HL-60 (cell line): ENCODE measurements around the gene SRGAP3.

Experiments used
- DNase-seq, 2 experiments: peaks; one replicate each; pipeline ENCODE4 v3.0.0-alpha.2; 2010 to 2020; ENCODE audit warnings: low read depth in 1 of 2, low spot score in 1 of 2
- H3K27ac ChIP-seq: fragments of 250-450 bp; sonication (Bioruptor Pico); replicated peaks from 2 replicates; pipeline ENCODE4 v1.5.1; 2020; ENCODE audit warnings: mild to moderate bottlenecking, moderate library complexity
- H3K27me3 ChIP-seq: fragments of 250-450 bp; sonication (Bioruptor Pico); 2 replicates; pipeline ENCODE4 v1.5.1; 2021; ENCODE audit warnings: mild to moderate bottlenecking, moderate library complexity; ENCODE audit not compliant: insufficient read depth, poor library complexity, severe bottlenecking
- H3K4me3 ChIP-seq: replicated peaks from 2 replicates; pipeline ENCODE4 v1.5.1; 2011; ENCODE audit warnings: mild to moderate bottlenecking, control low read depth, low read length; ENCODE audit not compliant: insufficient read depth
- GABPA ChIP-seq: IDR thresholded peaks from 2 replicates; pipeline ENCODE4 v1.6.1; 2012; ENCODE audit warnings: low read depth
- POLR2AphosphoS5 ChIP-seq: IDR thresholded peaks from 2 replicates; pipeline ENCODE4 v1.6.1; 2012; ENCODE audit warnings: low read depth
- SPI1 ChIP-seq: IDR thresholded peaks from 2 replicates; pipeline ENCODE4 v1.6.1; 2012; ENCODE audit warnings: low read depth, mild to moderate bottlenecking, borderline replicate concordance
- TF ChIP-seq, protein P1 (sequence below): IDR thresholded peaks from one replicate; pipeline ENCODE4 v1.5.1; 2011; ENCODE audit warnings: low read length, control low read depth, inconsistent platforms; ENCODE audit not compliant: insufficient read depth
- TF ChIP-seq, protein P2 (sequence below): IDR thresholded peaks from 2 replicates; pipeline ENCODE4 v1.6.1; 2012; ENCODE audit warnings: low read depth; ENCODE audit not compliant: insufficient replicate concordance

Gene SRGAP3

DNA sequence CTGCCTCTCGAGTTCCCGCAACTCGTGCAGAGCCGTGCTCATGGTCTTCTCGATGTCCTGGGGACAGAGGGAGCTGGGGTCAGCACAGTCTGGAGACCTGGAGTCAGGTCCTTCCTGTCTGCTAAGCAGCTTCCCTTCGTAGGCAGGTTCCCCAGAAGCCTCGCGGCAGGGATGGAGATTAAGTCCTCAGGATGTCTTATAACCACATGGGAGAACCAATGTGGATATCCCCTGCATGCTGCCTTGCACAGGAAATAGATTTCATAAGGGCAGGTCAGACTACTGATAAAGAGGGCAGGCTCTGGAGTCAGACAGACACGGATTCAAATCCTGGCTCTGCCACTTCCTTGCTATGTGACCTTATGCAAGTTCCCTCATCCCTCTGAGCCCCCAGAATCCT, 263.6 kb downstream of the SRGAP3 start:
- Histone ChIP-seq H3K27ac (no peak overlapping the region), H3K4me3 (no peak overlapping the region), H3K27me3 (no peaks in the 10 kb centered on the region)
- DNase-seq, result no peak
- TF ChIP-seq, protein P1, sequence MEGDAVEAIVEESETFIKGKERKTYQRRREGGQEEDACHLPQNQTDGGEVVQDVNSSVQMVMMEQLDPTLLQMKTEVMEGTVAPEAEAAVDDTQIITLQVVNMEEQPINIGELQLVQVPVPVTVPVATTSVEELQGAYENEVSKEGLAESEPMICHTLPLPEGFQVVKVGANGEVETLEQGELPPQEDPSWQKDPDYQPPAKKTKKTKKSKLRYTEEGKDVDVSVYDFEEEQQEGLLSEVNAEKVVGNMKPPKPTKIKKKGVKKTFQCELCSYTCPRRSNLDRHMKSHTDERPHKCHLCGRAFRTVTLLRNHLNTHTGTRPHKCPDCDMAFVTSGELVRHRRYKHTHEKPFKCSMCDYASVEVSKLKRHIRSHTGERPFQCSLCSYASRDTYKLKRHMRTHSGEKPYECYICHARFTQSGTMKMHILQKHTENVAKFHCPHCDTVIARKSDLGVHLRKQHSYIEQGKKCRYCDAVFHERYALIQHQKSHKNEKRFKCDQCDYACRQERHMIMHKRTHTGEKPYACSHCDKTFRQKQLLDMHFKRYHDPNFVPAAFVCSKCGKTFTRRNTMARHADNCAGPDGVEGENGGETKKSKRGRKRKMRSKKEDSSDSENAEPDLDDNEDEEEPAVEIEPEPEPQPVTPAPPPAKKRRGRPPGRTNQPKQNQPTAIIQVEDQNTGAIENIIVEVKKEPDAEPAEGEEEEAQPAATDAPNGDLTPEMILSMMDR, result no peak
- TF ChIP-seq SPI1 (no peak), POLR2AphosphoS5 (no peak), GABPA (no peak)
- TF ChIP-seq, protein P2, sequence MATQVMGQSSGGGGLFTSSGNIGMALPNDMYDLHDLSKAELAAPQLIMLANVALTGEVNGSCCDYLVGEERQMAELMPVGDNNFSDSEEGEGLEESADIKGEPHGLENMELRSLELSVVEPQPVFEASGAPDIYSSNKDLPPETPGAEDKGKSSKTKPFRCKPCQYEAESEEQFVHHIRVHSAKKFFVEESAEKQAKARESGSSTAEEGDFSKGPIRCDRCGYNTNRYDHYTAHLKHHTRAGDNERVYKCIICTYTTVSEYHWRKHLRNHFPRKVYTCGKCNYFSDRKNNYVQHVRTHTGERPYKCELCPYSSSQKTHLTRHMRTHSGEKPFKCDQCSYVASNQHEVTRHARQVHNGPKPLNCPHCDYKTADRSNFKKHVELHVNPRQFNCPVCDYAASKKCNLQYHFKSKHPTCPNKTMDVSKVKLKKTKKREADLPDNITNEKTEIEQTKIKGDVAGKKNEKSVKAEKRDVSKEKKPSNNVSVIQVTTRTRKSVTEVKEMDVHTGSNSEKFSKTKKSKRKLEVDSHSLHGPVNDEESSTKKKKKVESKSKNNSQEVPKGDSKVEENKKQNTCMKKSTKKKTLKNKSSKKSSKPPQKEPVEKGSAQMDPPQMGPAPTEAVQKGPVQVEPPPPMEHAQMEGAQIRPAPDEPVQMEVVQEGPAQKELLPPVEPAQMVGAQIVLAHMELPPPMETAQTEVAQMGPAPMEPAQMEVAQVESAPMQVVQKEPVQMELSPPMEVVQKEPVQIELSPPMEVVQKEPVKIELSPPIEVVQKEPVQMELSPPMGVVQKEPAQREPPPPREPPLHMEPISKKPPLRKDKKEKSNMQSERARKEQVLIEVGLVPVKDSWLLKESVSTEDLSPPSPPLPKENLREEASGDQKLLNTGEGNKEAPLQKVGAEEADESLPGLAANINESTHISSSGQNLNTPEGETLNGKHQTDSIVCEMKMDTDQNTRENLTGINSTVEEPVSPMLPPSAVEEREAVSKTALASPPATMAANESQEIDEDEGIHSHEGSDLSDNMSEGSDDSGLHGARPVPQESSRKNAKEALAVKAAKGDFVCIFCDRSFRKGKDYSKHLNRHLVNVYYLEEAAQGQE, result no peak

DNA sequence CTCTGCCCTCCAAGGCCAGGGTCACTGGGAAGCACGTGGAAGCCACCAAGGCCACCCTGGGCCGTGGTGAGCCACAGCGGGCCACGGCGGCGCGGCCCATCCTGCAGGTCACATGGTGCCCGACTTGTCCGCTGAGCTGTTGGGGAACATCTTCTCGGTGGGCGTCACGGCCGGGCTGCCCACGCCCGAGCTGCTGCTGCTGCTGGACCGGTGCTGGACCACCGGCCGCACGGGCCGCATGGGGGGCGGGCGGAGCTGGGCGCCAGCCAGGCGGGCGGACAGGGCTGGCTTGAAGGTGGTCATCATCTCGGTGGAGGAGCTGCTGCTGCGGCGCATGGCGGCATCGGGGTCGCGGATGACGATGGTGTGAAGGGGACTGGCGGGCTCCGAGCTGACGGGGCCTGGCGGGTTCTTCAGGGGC, 264.0 kb downstream of the SRGAP3 start:
- TF ChIP-seq GABPA (no peak), POLR2AphosphoS5 (no peak), SPI1 (no peak)
- TF ChIP-seq, protein P2, result no peak
- TF ChIP-seq, protein P1, result no peak
- H3K27ac ChIP-seq, result no peak overlapping the region
- no peak for DNase-seq
- no peaks in the 10 kb centered on the region for H3K27me3 ChIP-seq
- H3K4me3 ChIP-seq, result no peak overlapping the region

DNA sequence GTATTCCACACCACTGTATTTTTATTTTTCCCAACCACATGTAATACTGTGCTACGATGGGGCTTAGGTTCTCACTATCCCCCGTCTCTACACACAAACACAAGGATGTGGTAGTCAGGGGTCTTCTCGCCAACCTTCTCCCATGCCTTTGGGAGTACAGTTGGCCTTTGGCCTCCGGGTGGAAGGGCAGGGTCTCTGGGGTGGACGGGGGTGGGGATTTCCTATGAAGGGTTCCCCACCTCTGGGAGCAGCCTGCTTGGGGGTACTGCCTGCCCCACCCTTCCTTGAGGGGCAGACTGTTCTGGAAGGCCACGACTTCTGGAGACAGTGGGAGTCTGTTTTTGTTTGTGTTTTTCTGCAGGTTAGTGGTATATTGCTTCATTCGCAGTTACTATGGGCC, 264.9 kb downstream of the SRGAP3 start:
- Histone ChIP-seq H3K4me3 (no peak overlapping the region), H3K27me3 (no peaks in the 10 kb centered on the region), H3K27ac (no peak overlapping the region)
- no peak for DNase-seq
- TF ChIP-seq POLR2AphosphoS5 (no peak), GABPA (no peak), SPI1 (no peak)
- TF ChIP-seq, protein P2, result no peak
- TF ChIP-seq, protein P1, result no peak
